H1 (cell line): ENCODE results near the gene HLA-DOB.
A peak's percentile ranks its signal among the peaks of the same experiment; 100 is the strongest.

ENCODE experiments used
- CTCF ChIP-seq, 3 experiments: IDR thresholded peaks; 1 replicate in 2 of 3; 2 replicates in 1 of 3; pipeline versions ENCODE4 v1.5.1 to v1.6.1; 2011; ENCODE audit warnings: low read length in 3 of 3, mild to moderate bottlenecking in 3 of 3, inconsistent platforms in 2 of 3, low read depth in 1 of 3, moderate library complexity in 1 of 3; ENCODE audit not compliant: insufficient read depth in 1 of 3; ENCODE audit errors: control extremely low read depth in 1 of 3
- EP300 ChIP-seq, 2 experiments: IDR thresholded peaks; 1 replicate in 1 of 2; 2 replicates in 1 of 2; pipeline ENCODE4 v1.6.1; 2011 to 2012; ENCODE audit warnings: low read depth in 2 of 2, low read length in 2 of 2, mild to moderate bottlenecking in 2 of 2, borderline replicate concordance in 1 of 2, inconsistent platforms in 1 of 2, moderate library complexity in 1 of 2
- EZH2 ChIP-seq: fragments of 200-600 bp; sonication (generic); IDR thresholded peaks from 2 replicates; pipeline ENCODE4 v1.7.1; 2012; ENCODE audit warnings: low read depth, mild to moderate bottlenecking, moderate library complexity, low read length, inconsistent platforms; ENCODE audit not compliant: severe bottlenecking
- GTF2F1 ChIP-seq: IDR thresholded peaks from 2 replicates; pipeline ENCODE4 v1.6.1; 2012; ENCODE audit warnings: low read depth, low read length, improper control_type of control experiment, borderline replicate concordance
- PHF8 ChIP-seq: fragments of 200-600 bp; sonication (generic); conservative IDR thresholded peaks from 2 replicates; pipeline ENCODE4 v1.7.1; 2012; ENCODE audit warnings: low read depth, mild to moderate bottlenecking, inconsistent platforms, low read length, moderate library complexity
- POLR2A ChIP-seq, 2 experiments: IDR thresholded peaks; 1 replicate in 1 of 2; 2 replicates in 1 of 2; pipeline ENCODE4 v1.6.1; 2011; ENCODE audit warnings: low read depth in 2 of 2, low read length in 2 of 2, mild to moderate bottlenecking in 2 of 2; ENCODE audit errors: control extremely low read depth in 1 of 2
- RNF2 ChIP-seq: fragments of 200-900, 300-1000 bp; sonication (generic); IDR thresholded peaks from 2 replicates; pipeline ENCODE4 v1.7.1; 2016; ENCODE audit warnings: borderline replicate concordance, low read depth, mild to moderate bottlenecking, antibody characterized with exemption, low read length; ENCODE audit not compliant: poor library complexity, severe bottlenecking; ENCODE audit errors: missing control alignments

- TF ChIP-seq POLR2A (IDR thresholded peaks at IDR 0.05; ENCODE audit: control extremely low read depth in 1 of 2, low read depth in 2 of 2, low read length in 2 of 2) (no peak), PHF8 (no peak), CTCF (IDR thresholded peaks at IDR 0.05; ENCODE audit: control extremely low read depth in 1 of 3, insufficient read depth in 1 of 3, low read depth in 1 of 3, low read length in 3 of 3) (no peak), GTF2F1 (no peak), EZH2 (peak; percentile 53), RNF2 (no peak), EP300 (IDR thresholded peaks at IDR 0.05; ENCODE audit: borderline replicate concordance in 1 of 2, low read depth in 2 of 2, low read length in 2 of 2) (no peak)
Measured at GRCh38 chr6:32852844-32853540, 36.2 kb upstream of the HLA-DOB start.
